GM12874 (cell line): ENCODE results near the gene NTN1.

Experiments used
- CTCF ChIP-seq: IDR thresholded peaks from 2 replicates; pipeline ENCODE4 v1.5.1; 2011; ENCODE audit warnings: low read depth, mild to moderate bottlenecking, control low read depth, low read length, moderate library complexity; ENCODE audit not compliant: insufficient read depth

The NTN1 gene

GRCh38 chr17:9035249-9035648 lies 13.9 kb downstream of the NTN1 start:
- TF ChIP-seq CTCF, result no peak

- TF ChIP-seq CTCF, result no peak
These were observed 15.0 kb downstream of the NTN1 start for GRCh38 chr17:9036336-9036735.

GRCh38 chr17:9037736-9038135 lies 16.4 kb downstream of the NTN1 start:
- TF ChIP-seq CTCF, result no peak

GRCh38 chr17:9038380-9038779 lies 17.1 kb downstream of the NTN1 start:
- no peak for TF ChIP-seq CTCF

GRCh38 chr17:9044772-9045463 lies 23.6 kb downstream of the NTN1 start:
- no peak for TF ChIP-seq CTCF

GRCh38 chr17:9050801-9051401 lies 29.6 kb downstream of the NTN1 start:
- TF ChIP-seq CTCF, result no peak

- TF ChIP-seq CTCF, result no peak
These were observed 30.3 kb downstream of the NTN1 start for GRCh38 chr17:9051561-9051960.
